K562 (cell line): ENCODE results near the gene ATG4D. TPM values are rescaled to one million over a fixed set of nuclear protein-coding genes. Genes with fewer than 3 reads are reported as not detected.

Experiments used
- ATF1 ChIP-seq, 2 experiments: fragments of 450-650 bp in 1 of 2; IDR thresholded peaks; 2 replicates each; pipeline ENCODE4 v1.6.1; 2016; ENCODE audit warnings: missing compliant biosample characterization in 1 of 2, missing genetic modification characterization in 1 of 2
- CAMTA2 ChIP-seq: fragments of 250-450 bp; sonication (Bioruptor Pico); conservative IDR thresholded peaks from 2 replicates; pipeline ENCODE4 v1.5.1; 2022
- CBX5 ChIP-seq: IDR thresholded peaks from 2 replicates; pipeline ENCODE4 v1.6.1; 2014; ENCODE audit warnings: low read depth, borderline replicate concordance
- CREB5 ChIP-seq: fragments of 250-450 bp; sonication (Bioruptor Pico); IDR thresholded peaks from 2 replicates; pipeline ENCODE4 v1.5.0; 2020; ENCODE audit warnings: mild to moderate bottlenecking
- EWSR1 ChIP-seq: fragments of 450-650 bp; IDR thresholded peaks from 2 replicates; pipeline ENCODE4 v1.6.1; 2018; ENCODE audit warnings: borderline replicate concordance, mild to moderate bottlenecking, low read depth, moderate library complexity; ENCODE audit not compliant: partially characterized antibody
- EZH2 ChIP-seq: IDR thresholded peaks from 2 replicates; pipeline ENCODE4 v1.6.1; 2012; ENCODE audit warnings: low read depth, mild to moderate bottlenecking, inconsistent platforms, low read length, borderline replicate concordance
- FIP1L1 ChIP-seq: fragments of 200-400 bp; formaldehyde crosslinking; IDR thresholded peaks from 2 replicates; pipeline ENCODE4 v1.6.1; 2018; ENCODE audit warnings: mild to moderate bottlenecking, low read depth, low read length; ENCODE audit not compliant: poor library complexity, severe bottlenecking
- GMEB1 ChIP-seq: fragments of 250-450 bp; sonication (Bioruptor Pico); IDR thresholded peaks from 2 replicates; pipeline ENCODE4 v1.4.0; 2020; ENCODE audit warnings: mild to moderate bottlenecking
- GTF2F1 ChIP-seq: IDR thresholded peaks from 2 replicates; pipeline ENCODE4 v1.6.1; 2011; ENCODE audit warnings: low read depth, low read length, improper control_type of control experiment
- HES1 ChIP-seq: fragments of 450-650 bp; IDR thresholded peaks from 2 replicates; pipeline ENCODE4 v1.6.1; 2016; ENCODE audit warnings: low read depth, mild to moderate bottlenecking, moderate library complexity
- HMG20B ChIP-seq: fragments of 250-450 bp; sonication (Bioruptor Pico); IDR thresholded peaks from 2 replicates; pipeline ENCODE4 v1.5.0; 2021; ENCODE audit warnings: mild to moderate bottlenecking
- HMGN3 ChIP-seq: IDR thresholded peaks from 2 replicates; pipeline ENCODE4 v1.6.1; 2011; ENCODE audit warnings: borderline replicate concordance, low read depth, mild to moderate bottlenecking, mixed read lengths, low read length; ENCODE audit not compliant: insufficient read length; ENCODE audit errors: extremely low read depth
- HNRNPL ChIP-seq: fragments of 200-400 bp; formaldehyde crosslinking; IDR thresholded peaks from 2 replicates; pipeline ENCODE4 v1.6.1; 2017; ENCODE audit warnings: low read depth, mild to moderate bottlenecking, low read length
- HNRNPLL ChIP-seq: fragments of 200-400 bp; formaldehyde crosslinking; IDR thresholded peaks from 2 replicates; pipeline ENCODE4 v1.6.1; 2017; ENCODE audit warnings: low read length, low read depth, mild to moderate bottlenecking; ENCODE audit not compliant: poor library complexity, severe bottlenecking
- ID3 ChIP-seq, 2 experiments: fragments of 250-450 bp in 1 of 2; fragments of 450-650 bp in 1 of 2; sonication (Bioruptor Pico) in 1 of 2; IDR thresholded peaks; 2 replicates each; pipeline versions ENCODE4 v1.6.1 to v1.8.0; 2016 to 2021; ENCODE audit warnings: mild to moderate bottlenecking in 2 of 2, moderate library complexity in 2 of 2, missing compliant biosample characterization in 1 of 2, missing genetic modification characterization in 1 of 2
- NCOR1 ChIP-seq: fragments of 450-650 bp; IDR thresholded peaks from 2 replicates; pipeline ENCODE4 v1.6.1; 2016; ENCODE audit warnings: mild to moderate bottlenecking, moderate library complexity
- NKRF ChIP-seq: fragments of 450-650 bp; IDR thresholded peaks from 2 replicates; pipeline ENCODE4 v1.6.1; 2016; ENCODE audit warnings: borderline replicate concordance
- POLR2A ChIP-seq: fragments of 450-650 bp; conservative IDR thresholded peaks from 2 replicates; pipeline ENCODE4 v1.6.1; 2016
- SIN3A ChIP-seq, 2 experiments: fragments of 150-350 bp in 1 of 2; IDR thresholded peaks; 2 replicates each; pipeline ENCODE4 v1.6.1; 2011 to 2016; ENCODE audit warnings: borderline replicate concordance in 2 of 2, low read depth in 2 of 2, low read length in 2 of 2, mild to moderate bottlenecking in 2 of 2, moderate library complexity in 2 of 2; ENCODE audit not compliant: control insufficient read depth in 1 of 2
- ZNF324 ChIP-seq: fragments of 250-450 bp; sonication (Bioruptor Pico); IDR thresholded peaks from 2 replicates; pipeline ENCODE4 v1.4.0; 2020; ENCODE audit warnings: mild to moderate bottlenecking
- ZNF431 ChIP-seq: sonication (generic); formaldehyde crosslinking; IDR thresholded peaks from 2 replicates; pipeline ENCODE4 v1.8.0; 2022; ENCODE audit warnings: mild to moderate bottlenecking, missing genetic modification reagents
- ZNF79 ChIP-seq: fragments of 250-450 bp; sonication (Bioruptor Pico); IDR thresholded peaks from 2 replicates; pipeline ENCODE4 v1.4.0; 2020; ENCODE audit warnings: low read depth, mild to moderate bottlenecking, moderate library complexity
- polyA plus RNA-seq, 8 experiments: library from polyadenylated mRNA; depleted of rRNA in 4 of 8; stranded (reverse) in 5 of 8; unstranded in 3 of 8; fragments of >200 nt; fragmentation: Nextera tagmentation in 2 of 8; fragmentation: Illumina TruSeq in 1 of 8; extraction: Ambion mirVana in 2 of 8; extraction: Trizol in 1 of 8; gene quantifications; 2 replicates each; pipeline versions ENCODE4 v1.2.1 to v1.2.3, GENCODE V29; 2011 to 2014; ENCODE audit warnings: inconsistent platforms in 1 of 8, missing spikeins in 1 of 8
- total RNA-seq, 7 experiments: library from RNA; depleted of rRNA in 6 of 7; stranded (reverse); fragments of >200 nt in 6 of 7; fragmentation: Illumina TruSeq in 2 of 7; extraction: Trizol in 2 of 7; gene quantifications; 2 replicates each; pipeline versions ENCODE4 v1.2.1 to v1.2.3, GENCODE V29; 2011 to 2021; ENCODE audit warnings: low replicate concordance in 1 of 7

The ATG4D gene
- total and polyA plus RNA-seq, 9 of the 15 experiments (the other 6 are each of a cell fraction or from before 2014, with no cell fraction given): 0.51 to 66.1 (median 22.9) TPM

- TF ChIP-seq HES1: no peak
- no peak for TF ChIP-seq EWSR1
- no peak for TF ChIP-seq GTF2F1
- no peak for TF ChIP-seq ZNF431 (CRISPR knock-in tag)
- no peak for TF ChIP-seq ID3 (CRISPR knock-in tag; IDR thresholded peaks at IDR 0.05)
- TF ChIP-seq ID3 (tag; IDR thresholded peaks at IDR 0.05): no peak
- TF ChIP-seq HNRNPLL: no peak
- TF ChIP-seq FIP1L1: no peak
- TF ChIP-seq GMEB1 (CRISPR knock-in tag): no peak
- TF ChIP-seq NKRF: peak; percentile 76
- no peak for TF ChIP-seq ATF1 (CRISPR knock-in tag; IDR thresholded peaks at IDR 0.05)
- no peak for TF ChIP-seq ATF1 (tag; IDR thresholded peaks at IDR 0.05)
- no peak; the same call in 1 of the 2 replicates for TF ChIP-seq NCOR1
- no peak for TF ChIP-seq HMG20B (CRISPR knock-in tag)
- TF ChIP-seq POLR2A: no peak
- TF ChIP-seq ZNF324 (CRISPR knock-in tag): no peak
- no peak for TF ChIP-seq CBX5
- no peak for TF ChIP-seq CAMTA2 (CRISPR knock-in tag)
- no peak for TF ChIP-seq HMGN3
- peak; percentile 26 to 64; a peak in 2 of 4 replicates for TF ChIP-seq SIN3A (IDR thresholded peaks at IDR 0.05; ENCODE audit: borderline replicate concordance in 2 of 2, control insufficient read depth in 1 of 2, low read depth in 2 of 2, low read length in 2 of 2)
- no peak for TF ChIP-seq HNRNPL
- no peak for TF ChIP-seq CREB5
- no peak for TF ChIP-seq EZH2
- TF ChIP-seq ZNF79 (CRISPR knock-in tag): no peak
Measured at GRCh38 chr19:10565028-10565566, 21.4 kb downstream of the ATG4D start (continued).
